Kidney (tissue), 14 donors: Measurements from ENCODE around the gene TIMM10. TPM values are rescaled to one million over a fixed set of nuclear protein-coding genes. Genes with fewer than 3 reads are reported as not detected.

ENCODE experiments used
- DNase-seq, 5 donors: peaks; one replicate each; pipeline ENCODE4 v3.0.0-alpha.2; 2013 to 2020
- FAIRE-seq: peaks from 2 replicates; lab custom pipeline; 2012; peaks lifted over from hg19 to GRCh38; lab: Jason Lieb, UNC
- H3K27ac ChIP-seq, 2 donors: one replicate each; pipeline ENCODE4 v1.7.0; 2013; ENCODE audit warnings: low read depth in 2 of 2, low read length in 2 of 2, inconsistent platforms in 1 of 2
- H3K27me3 ChIP-seq: one replicate; pipeline ENCODE4 v1.7.1; 2013; ENCODE audit warnings: low read length, inconsistent platforms; ENCODE audit not compliant: control insufficient read depth, insufficient read depth
- H3K36me3 ChIP-seq, 3 donors: one replicate each; pipeline versions ENCODE4 v1.7.0 to v1.7.1; 2013; ENCODE audit warnings: low read length in 3 of 3, control low read depth in 1 of 3, inconsistent platforms in 1 of 3; ENCODE audit not compliant: insufficient read depth in 3 of 3, control insufficient read depth in 2 of 3
- H3K4me1 ChIP-seq, 3 donors: one replicate each; pipeline versions ENCODE4 v1.7.0 to v1.7.1; 2013; ENCODE audit warnings: low read length in 3 of 3, inconsistent platforms in 1 of 3, low read depth in 1 of 3; ENCODE audit not compliant: control insufficient read depth in 2 of 3, insufficient read depth in 2 of 3
- H3K4me3 ChIP-seq, 3 donors: one replicate each; pipeline versions ENCODE4 v1.7.0 to v1.8.1; 2013; ENCODE audit warnings: low read length in 3 of 3, control low read depth in 1 of 3, inconsistent platforms in 1 of 3
- H3K9ac ChIP-seq, 3 donors: one replicate each; pipeline versions ENCODE4 v1.7.0 to v1.7.1; 2013; ENCODE audit warnings: low read length in 3 of 3, control low read depth in 1 of 3, inconsistent platforms in 1 of 3
- H3K9me3 ChIP-seq, 3 donors: one replicate each; pipeline versions ENCODE4 v1.7.0 to v1.7.1; 2013; ENCODE audit warnings: low read length in 3 of 3, control low read depth in 1 of 3, inconsistent platforms in 1 of 3; ENCODE audit not compliant: control insufficient read depth in 2 of 3, insufficient read depth in 1 of 3
- intact Hi-C: fragments of 100-400 bp; cut with DNase I; formaldehyde crosslinking; loops from one replicate; pipeline ENCODE4 v1.11.1; 2022
- polyA plus RNA-seq: library from polyadenylated mRNA; stranded (reverse); fragments of 350-450 nt; fragmentation: Illumina TruSeq; extraction: RNeasy Lipid Tissue Mini Kit (QIAGEN cat#74804); gene quantifications from one replicate; pipeline ENCODE4 v1.2.3, GENCODE V29; 2014; ENCODE audit warnings: low read depth, low replicate concordance; ENCODE audit not compliant: insufficient read depth
- total RNA-seq: library from RNA; stranded (reverse); fragmentation: NEBNext Ultra II Directional; extraction: Animal tissue kit (Norgen Biotek cat#: 25700); gene quantifications from one replicate; pipeline ENCODE4 v1.2.1, GENCODE V29; 2021
- TF ChIP-seq, protein P1 (sequence below): IDR thresholded peaks from 3 replicates; pipeline ENCODE4 v1.5.1; 2012; ENCODE audit warnings: mild to moderate bottlenecking, moderate library complexity, borderline replicate concordance; ENCODE audit not compliant: insufficient read depth; ENCODE audit errors: extremely low read depth
- donor health status: control.
- donor health status: control.
- donor health status: control.
- donor health status: control.
- donor health status: control.
- donor health status: DM: yes; HTN: yes; CAD: no.
- donor health status: Normal renal cell carcinoma (clear cell type).

The TIMM10 gene
- total and polyA plus RNA-seq, 2 donors from 2014 or later: 38.6 to 174 TPM

DNA sequence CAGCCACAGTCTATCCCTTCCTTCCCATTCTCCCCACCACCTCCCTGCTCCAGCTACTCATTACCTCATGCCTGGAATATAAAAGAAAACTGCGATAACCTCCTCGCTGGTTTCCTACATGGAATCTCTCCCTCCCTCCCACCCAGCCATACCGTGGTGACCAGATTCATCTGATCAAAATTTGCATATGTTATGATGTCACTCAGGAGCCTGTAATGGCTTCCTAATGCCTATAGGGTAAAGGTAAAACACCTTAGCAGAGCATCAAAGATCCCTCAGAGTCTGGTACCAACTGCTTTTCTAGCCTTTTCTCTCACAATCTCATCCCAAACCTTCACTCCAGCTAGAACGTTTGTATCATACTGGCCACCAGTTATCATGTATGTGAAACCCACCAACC is 50.6 kb downstream of the TIMM10 start:
- Histone ChIP-seq H3K27me3 (peaks cover 9% of the 10 kb centered on the region), H3K36me3 (no peaks in the 10 kb centered on the region), H3K27ac (no peak overlapping the region), H3K9ac (no peak overlapping the region), H3K9me3 (no peaks in the 10 kb centered on the region), H3K4me3 (no peak overlapping the region), H3K4me1 (peaks cover 0 to 17% (median 4%) of the 10 kb centered on the region in 3 donors)
- intact Hi-C loops: no loop called here
- TF ChIP-seq, protein P1, sequence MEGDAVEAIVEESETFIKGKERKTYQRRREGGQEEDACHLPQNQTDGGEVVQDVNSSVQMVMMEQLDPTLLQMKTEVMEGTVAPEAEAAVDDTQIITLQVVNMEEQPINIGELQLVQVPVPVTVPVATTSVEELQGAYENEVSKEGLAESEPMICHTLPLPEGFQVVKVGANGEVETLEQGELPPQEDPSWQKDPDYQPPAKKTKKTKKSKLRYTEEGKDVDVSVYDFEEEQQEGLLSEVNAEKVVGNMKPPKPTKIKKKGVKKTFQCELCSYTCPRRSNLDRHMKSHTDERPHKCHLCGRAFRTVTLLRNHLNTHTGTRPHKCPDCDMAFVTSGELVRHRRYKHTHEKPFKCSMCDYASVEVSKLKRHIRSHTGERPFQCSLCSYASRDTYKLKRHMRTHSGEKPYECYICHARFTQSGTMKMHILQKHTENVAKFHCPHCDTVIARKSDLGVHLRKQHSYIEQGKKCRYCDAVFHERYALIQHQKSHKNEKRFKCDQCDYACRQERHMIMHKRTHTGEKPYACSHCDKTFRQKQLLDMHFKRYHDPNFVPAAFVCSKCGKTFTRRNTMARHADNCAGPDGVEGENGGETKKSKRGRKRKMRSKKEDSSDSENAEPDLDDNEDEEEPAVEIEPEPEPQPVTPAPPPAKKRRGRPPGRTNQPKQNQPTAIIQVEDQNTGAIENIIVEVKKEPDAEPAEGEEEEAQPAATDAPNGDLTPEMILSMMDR: no peak
- FAIRE-seq (no peak), DNase-seq (no peak)

GRCh38 chr11:57479021-57479663 is 51.4 kb downstream of the TIMM10 start:
- peaks cover 9% of the 10 kb centered on the region for H3K27me3 ChIP-seq
- peaks cover 0 to 17% (median 4%) of the 10 kb centered on the region in 3 donors for H3K4me1 ChIP-seq
- H3K36me3 ChIP-seq: no peaks in the 10 kb centered on the region
- intact Hi-C loops: no loop called here
- H3K4me3 ChIP-seq: no peak overlapping the region
- no peak overlapping the region for H3K27ac ChIP-seq
- H3K9me3 ChIP-seq: no peaks in the 10 kb centered on the region
- no peak overlapping the region for H3K9ac ChIP-seq
- DNase-seq (no peak), FAIRE-seq (no peak)
- TF ChIP-seq, protein P1: no peak

Other genes starting within 250 kb of the TIMM10 start
- gene TNKS1BP1, start 205.8 kb downstream of the TIMM10 start, total RNA-seq: 206 TPM
- 53.3 TPM for gene TNKS1BP1, start 205.8 kb downstream of the TIMM10 start, polyA plus RNA-seq
- gene SSRP1, start 194.9 kb downstream of the TIMM10 start, total RNA-seq: 78.5 TPM
- gene SSRP1, start 194.9 kb downstream of the TIMM10 start, polyA plus RNA-seq: 44.5 TPM
- gene P2RX3, start 192.4 kb downstream of the TIMM10 start, total RNA-seq: not detected
- not detected for gene P2RX3, start 192.4 kb downstream of the TIMM10 start, polyA plus RNA-seq
- not detected for gene PRG3, start 149.6 kb downstream of the TIMM10 start, total RNA-seq
- not detected for gene PRG3, start 149.6 kb downstream of the TIMM10 start, polyA plus RNA-seq
- 0.22 TPM for gene PRG2, start 140.1 kb downstream of the TIMM10 start, total RNA-seq
- gene PRG2, start 140.1 kb downstream of the TIMM10 start, polyA plus RNA-seq: not detected
- 39.8 TPM for gene SLC43A3, start 103.6 kb downstream of the TIMM10 start, total RNA-seq
- 6.0 TPM for gene SLC43A3, start 103.6 kb downstream of the TIMM10 start, polyA plus RNA-seq
- gene RTN4RL2, start 70.2 kb downstream of the TIMM10 start, total RNA-seq: 2.6 TPM
- 5.5 TPM for gene RTN4RL2, start 70.2 kb downstream of the TIMM10 start, polyA plus RNA-seq
- gene SLC43A1, start 15.1 kb downstream of the TIMM10 start, total RNA-seq: 4.1 TPM
- gene SLC43A1, start 15.1 kb downstream of the TIMM10 start, polyA plus RNA-seq: 16.6 TPM
- gene SMTNL1, start 6.8 kb upstream of the TIMM10 start, total RNA-seq: not detected
- not detected for gene SMTNL1, start 6.8 kb upstream of the TIMM10 start, polyA plus RNA-seq
- gene UBE2L6, start 36.9 kb upstream of the TIMM10 start, total RNA-seq: 71.4 TPM
- gene UBE2L6, start 36.9 kb upstream of the TIMM10 start, polyA plus RNA-seq: 73.9 TPM
- 785 TPM for gene SERPING1, start 66.9 kb upstream of the TIMM10 start, total RNA-seq
- 361 TPM for gene SERPING1, start 66.9 kb upstream of the TIMM10 start, polyA plus RNA-seq
- gene YPEL4, start 119.2 kb upstream of the TIMM10 start, total RNA-seq: 0.82 TPM
- gene YPEL4, start 119.2 kb upstream of the TIMM10 start, polyA plus RNA-seq: 0.88 TPM
- 12.2 TPM for gene CLP1, start 127.0 kb upstream of the TIMM10 start, total RNA-seq
- gene CLP1, start 127.0 kb upstream of the TIMM10 start, polyA plus RNA-seq: 8.5 TPM
- 90.2 TPM for gene ZDHHC5, start 137.4 kb upstream of the TIMM10 start, total RNA-seq
- gene ZDHHC5, start 137.4 kb upstream of the TIMM10 start, polyA plus RNA-seq: 28.3 TPM
- 15.2 TPM for gene MED19, start 181.5 kb upstream of the TIMM10 start, total RNA-seq
- 26.1 TPM for gene MED19, start 181.5 kb upstream of the TIMM10 start, polyA plus RNA-seq
- 86.1 TPM for gene TMX2, start 181.8 kb upstream of the TIMM10 start, total RNA-seq
- gene TMX2, start 181.8 kb upstream of the TIMM10 start, polyA plus RNA-seq: 133 TPM
- gene SELENOH, start 210.7 kb upstream of the TIMM10 start, total RNA-seq: 115 TPM
- gene SELENOH, start 210.7 kb upstream of the TIMM10 start, polyA plus RNA-seq: 159 TPM
- gene BTBD18, start 221.1 kb upstream of the TIMM10 start, total RNA-seq: not detected
- not detected for gene BTBD18, start 221.1 kb upstream of the TIMM10 start, polyA plus RNA-seq
- gene CTNND1, start 231.0 kb upstream of the TIMM10 start, total RNA-seq: 272 TPM
- 52.7 TPM for gene CTNND1, start 231.0 kb upstream of the TIMM10 start, polyA plus RNA-seq